ENCODE results near the gene TRAM2.

TRAM2 gene

DNA sequence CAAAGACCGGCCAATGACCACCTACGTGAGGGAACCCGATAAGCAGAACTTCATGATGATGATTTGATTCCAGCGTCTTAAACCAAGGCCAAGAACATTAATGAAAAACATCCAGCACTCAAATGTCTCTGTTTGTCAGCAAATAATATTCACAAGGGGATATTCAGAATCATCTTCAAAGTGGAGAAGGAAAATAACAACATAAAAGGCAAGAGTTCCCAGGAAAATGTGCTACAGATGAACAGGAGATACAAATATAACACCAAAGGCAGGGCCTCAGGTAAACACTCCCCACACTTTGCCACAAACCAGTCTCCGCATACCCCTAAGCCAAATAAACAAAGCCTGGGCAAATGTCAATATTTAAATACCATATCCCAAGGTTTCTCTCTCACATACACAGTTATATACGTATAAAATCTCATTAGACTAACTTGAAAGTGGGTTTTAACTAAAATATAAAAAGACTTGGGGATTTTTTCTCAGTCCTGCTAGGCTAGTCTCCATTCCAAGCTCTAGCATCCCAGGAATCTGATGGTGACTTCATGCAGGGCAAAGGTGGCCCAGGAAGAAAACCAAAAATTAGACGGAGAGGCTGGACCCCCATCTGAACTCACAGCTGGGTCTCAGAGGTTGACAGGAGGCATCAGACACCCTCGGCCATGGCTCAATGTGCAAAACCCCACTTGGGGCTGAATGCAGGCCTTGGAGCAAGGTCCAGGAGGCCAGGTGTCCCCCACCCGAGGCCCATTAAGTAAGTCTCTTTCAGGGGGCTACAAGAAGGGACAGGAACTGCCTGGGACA, 32.1 kb downstream of the TRAM2 start:
- DNase-seq, result no peak

DNA sequence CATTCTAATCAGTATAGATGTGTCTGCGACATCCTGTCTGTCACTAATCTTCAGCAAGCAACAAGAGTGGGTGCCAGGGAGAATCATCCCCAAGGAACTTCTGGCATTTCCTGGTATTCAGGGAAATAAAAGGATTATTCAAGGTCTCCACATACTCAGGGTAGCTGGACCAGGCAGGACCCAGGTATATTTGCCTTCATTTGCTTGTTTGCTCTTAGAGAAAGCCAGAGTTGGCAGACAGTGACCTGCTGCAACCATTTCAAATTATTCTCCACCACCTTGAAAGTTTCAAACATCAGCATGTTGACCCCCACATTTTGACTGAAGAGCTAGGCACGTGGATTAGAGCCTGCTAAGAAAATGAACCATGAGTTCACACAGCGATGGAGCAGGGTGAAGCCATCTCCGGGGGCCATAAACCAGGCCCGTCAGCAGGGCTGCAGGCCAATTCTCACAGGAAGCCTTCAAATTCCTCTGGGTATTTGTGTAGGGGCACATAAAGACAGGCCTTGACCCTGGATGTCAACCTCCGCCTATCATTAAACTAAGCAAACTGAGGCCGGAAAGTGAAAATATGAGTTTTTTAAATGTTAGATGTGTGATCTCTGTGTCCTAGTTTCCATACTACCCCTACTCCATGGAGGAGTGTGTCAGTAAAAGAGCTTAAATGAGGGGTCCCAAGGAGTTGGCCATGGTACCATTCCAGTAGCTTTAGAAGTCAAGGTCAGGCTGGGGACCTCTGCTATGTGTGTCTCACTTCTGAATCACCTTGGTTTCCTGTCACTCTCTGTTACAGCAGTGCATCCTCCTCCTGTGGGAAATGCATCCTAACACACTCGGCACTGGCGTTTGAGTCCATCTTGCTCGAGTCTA, 32.9 kb downstream of the TRAM2 start:
- no peak for DNase-seq

DNA sequence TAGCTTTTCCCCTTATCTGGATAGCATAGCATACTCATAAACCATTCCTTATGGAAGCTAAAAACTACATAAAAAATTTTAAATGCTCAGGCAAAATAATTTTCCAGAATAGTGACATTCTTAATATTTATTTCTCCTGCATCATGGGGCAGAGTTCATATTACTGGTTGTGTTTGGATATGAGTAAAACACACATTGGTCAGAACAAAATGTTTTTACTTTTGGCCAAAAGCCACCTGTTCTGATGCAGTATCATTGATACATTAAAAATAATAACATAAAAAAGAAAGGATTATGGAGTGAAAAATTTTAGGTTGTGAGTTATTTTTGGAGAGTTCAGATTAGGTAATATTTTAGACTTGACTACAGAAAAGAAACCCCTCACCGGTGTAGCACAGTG, 33.6 kb downstream of the TRAM2 start:
- no peak for DNase-seq

DNA sequence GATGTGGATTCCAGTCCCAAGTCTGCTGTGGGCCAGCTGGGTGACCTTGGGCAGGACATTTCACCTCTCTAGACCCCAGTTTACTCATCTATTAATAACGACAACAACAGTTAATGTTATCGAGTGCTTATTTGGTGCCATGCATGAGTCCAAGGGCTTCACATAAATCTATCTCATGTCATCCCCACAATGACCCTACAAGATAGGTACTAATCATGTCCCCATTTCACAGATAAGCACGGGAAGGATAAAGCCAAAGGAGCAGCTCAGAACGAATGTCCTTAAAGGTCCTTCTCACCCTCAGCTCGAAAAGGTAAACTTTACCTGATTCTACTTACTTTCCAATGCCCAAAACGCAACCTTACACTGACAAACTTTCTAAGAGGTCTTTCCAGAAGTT, 35.7 kb downstream of the TRAM2 start:
- DNase-seq, result no peak

DNA sequence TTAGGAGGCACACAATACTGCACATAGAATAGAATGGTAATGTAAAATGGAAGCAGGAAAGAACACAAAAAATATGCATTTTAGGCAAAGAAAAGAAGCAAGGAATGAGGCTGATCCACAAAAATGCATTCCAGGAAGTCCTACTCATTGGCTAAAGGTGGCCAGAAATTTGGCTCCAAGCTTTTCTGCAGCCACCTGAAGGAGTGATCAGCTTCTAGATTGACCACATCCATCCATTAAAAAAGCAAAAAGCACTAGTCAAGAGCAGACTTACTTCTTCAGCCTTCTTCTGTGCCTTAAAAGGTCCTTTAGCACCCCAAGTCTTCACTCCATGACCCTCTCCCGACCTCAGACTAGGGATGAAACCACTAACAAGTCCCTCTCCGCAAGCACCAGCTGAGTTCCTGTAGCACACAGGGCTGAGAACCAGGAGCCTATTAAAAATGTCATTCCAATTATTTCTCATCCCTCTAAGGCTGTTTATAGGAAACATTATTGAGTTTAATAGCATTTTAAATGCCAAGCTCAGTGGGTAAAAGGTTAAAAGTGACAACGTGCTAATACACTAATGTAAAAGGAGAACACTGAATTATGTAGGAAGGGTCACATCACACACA, 36.5 kb downstream of the TRAM2 start:
- no peak for DNase-seq

DNA sequence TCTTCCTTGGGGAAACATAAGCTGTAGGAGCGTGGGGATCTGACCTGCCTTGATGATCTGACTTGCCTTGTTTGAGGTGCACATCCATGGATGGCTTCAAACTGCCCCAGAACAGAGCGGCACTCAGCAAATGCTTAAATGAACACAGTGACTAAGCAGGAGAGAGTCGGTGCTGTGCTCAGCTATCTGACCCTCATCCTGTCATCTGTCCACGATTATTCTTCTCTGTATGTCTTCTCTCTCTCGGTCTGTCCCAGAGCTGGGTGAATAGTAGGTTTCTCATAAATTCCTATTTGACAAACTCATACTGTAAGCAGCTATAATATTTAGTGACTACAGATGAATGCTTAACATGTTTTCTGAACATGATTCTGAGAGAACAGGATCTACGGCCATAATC, 37.3 kb downstream of the TRAM2 start:
- DNase-seq, result no peak

DNA sequence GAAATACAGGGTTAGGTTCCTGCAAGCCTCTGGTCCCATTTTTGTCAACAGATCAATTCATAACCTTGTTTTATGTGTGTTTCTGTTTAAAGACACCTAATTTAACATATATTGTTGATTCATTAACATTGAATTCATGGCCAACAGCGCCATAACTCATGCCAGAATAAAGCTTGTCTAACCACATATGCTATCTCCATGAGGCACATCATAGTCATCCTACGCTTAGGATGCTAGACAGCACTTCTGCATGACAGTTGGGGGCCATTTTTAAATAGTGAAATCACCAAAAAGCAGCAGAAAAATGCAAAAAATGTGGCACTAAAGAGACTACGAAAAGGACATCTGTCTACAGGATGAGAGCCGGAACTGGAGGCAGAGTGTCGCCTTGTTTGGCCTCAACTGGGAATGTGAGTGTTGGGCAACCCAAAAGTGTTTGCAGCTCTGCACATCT, 37.9 kb downstream of the TRAM2 start:
- DNase-seq, result no peak

DNA sequence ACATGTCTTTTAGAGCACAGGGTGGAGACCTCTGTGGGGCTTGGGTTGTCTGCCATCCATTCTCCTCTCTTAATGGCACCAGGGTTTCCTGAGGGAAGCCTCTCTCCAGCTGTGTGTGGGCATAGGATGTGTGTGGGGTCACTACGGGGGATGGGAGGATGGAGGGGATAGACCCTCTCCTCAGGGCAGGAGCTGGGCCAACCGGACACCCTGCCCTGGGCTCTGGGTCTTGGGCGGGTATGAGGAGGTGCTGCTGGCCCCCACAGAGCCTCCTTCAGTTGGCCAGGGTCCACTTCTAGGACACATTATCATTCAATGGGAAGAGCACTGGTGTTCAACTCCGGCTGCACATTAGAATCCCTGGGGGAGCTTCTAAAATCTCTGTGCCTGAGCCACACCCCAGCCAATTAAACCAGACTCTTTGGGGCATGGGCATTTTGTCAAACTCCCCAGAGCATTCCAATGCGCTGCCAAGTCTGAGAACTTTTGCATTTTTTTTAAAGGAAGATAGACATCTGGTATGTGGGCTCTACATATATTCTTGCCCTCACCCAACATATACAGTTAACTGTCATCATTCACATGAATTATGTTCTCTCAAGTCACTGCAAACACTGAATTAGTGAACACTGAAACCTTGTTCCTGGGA, 38.5 kb downstream of the TRAM2 start:
- DNase-seq, result no peak

DNA sequence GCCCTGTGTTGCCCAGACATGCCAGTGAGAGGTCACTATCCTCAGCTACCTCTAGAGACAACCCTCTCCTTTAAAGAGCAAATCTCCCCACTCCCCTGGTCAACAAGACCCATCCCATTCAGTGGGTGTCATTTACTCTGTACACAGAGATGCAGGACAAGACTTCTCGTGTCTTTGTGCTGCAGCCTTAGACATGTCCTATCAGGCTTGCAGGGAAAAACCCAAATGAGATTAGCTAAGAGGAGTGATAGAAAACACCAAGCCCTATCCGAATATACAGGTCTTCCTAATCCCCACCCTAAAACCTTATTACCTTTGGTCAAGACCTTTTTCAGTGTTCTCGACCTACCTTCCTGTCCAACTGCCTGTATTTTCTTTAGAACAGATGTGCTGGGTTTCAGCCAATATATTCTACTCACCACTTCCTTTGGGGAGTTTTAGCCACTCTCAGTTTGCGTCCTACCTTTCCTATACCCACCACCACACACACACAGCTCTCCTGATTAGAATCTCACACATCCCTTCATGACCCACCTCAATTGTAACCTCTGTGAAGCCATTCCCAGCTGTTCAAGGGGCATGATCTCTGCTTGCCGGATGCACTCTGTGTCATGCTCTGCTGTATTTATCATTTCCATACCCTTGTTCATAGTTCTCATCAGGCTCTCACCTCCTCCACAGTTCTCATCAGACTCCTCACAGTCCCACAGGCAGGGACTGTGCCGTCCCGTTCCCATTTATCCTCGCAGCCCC, 39.7 kb downstream of the TRAM2 start:
- no peak for DNase-seq

DNA sequence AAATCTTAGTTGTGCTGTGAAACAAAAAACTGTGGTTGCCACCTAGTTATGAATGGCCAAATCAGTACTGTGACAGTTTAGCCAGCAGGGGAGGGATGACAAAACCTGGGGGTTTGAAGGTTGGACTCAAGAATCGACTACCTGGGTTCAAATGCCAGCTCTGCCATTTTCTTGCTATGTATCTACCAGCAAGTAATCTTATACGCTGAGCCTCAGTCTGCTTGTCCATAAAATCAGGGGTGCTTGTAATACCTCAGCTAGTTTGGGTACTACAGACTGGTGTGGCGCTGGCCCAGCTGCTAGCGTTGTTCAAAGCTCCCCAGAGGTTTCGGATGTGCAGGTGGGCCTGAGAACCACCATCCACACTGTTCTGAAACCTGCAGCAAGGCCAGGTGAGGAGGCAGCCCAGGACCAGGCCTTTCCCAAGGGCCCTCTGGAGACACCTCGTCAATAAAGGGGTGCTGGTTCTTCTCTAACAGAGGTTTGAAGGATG, 40.4 kb downstream of the TRAM2 start:
- DNase-seq, result no peak

DNA sequence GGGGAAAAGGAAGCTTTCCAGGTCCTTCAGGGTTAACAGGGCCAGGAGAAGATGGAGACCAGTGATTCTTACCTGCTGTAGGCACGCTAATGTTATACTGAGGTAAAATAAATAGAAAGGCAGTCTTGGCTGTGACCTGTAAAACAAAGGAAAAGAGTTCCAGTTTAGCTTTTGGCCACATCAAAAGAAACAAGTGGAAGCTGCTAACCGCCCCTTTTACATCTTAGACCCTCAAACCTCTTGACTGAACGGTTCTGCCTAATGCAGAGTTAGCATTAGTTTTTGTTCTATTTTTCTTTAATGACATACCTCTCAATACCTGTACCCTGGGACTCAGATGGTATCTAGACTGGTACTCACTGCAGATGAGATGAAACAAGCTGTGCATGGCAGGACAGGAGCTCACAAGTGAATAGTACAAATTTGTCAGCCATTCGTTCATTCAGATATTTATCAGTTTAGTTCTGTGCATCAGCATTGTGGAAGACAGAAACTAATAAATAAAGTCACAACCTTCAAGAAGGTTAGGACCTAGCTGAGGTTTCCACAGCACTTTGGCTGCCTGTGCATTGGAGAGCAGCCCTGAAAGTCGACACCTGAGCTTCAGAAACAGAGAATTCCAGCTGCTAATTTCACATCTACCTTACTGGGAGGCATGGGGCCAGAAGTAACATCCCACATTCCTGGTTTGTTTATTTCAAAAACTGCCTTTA, 41.0 kb downstream of the TRAM2 start:
- DNase-seq, result no peak

DNA sequence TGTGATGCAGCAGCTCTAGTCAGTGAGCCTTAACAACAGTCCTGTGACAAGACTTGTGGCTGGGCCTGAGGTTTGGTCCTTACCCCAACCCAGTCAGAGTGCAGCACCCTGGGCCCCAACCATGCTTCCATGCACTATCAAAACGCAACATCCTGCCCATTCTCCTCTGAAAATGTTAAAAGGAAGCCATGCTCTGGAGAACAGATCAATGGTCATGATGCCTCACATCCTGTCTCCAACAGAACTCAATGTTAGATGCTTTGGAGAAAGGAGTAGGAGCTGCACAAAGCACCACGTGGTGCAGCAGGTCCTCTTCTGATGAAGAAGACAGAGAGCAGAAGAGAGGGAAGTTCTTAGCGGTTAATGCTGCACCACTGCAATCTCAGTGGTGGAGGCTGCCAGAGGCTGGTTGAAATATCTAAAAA, 41.9 kb downstream of the TRAM2 start:
- DNase-seq, result no peak

DNA sequence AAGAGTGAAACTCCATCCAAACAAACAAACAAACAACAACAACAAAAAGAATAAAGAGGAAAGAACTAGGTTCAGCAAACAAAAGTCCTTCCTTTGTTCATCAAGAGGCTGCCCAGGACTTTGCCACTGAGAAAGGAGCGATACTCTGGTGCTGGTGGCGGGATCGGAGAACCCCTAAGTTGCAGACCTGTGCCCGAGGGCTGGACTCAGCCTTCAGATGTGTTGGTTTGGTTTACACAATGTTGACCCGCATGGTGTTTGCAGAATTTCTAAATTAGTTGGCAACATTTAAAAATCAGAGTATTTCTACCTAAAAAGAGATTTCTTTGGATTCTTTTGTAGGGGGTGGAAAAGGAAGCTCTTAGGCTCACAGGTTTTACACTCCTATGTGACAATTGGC, 42.5 kb downstream of the TRAM2 start:
- DNase-seq, result no peak

DNA sequence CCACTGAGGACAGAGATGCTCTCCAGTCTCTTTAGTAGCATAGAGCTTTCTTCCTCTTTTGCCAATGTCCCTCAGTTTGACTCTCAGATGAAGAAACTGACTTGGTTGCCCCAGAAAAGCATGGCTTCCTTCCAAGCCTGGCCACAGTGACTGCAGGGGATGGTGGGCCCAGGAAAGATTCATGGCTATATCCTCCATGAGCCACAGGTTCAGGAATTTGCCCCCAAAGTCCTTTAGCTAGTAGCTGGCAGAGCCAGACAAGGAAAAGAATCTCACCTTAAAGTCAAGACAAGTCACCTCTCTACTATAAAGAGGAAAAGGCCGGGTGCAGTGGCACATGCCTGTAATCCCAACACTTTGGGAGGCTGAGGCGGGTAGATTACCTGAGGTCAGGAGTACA, 43.4 kb downstream of the TRAM2 start:
- no peak for DNase-seq

DNA sequence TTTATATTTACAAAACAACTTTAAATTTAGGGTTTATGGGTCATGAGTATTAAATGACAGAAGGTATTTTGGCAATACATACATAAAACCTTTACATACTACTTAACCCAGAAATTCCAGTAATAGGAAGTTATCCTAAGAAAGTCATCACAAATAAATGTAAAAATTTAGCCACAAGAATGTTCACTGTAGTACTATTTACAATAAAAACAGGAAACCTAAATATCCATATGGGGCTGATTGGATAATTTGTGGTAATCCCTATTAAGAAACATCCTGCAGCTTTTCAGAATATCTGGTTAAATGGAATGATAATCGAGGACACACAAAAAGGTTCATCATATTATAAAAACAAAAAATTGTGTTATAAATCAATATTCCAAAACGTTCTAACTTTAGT, 44.4 kb downstream of the TRAM2 start:
- no peak for DNase-seq

DNA sequence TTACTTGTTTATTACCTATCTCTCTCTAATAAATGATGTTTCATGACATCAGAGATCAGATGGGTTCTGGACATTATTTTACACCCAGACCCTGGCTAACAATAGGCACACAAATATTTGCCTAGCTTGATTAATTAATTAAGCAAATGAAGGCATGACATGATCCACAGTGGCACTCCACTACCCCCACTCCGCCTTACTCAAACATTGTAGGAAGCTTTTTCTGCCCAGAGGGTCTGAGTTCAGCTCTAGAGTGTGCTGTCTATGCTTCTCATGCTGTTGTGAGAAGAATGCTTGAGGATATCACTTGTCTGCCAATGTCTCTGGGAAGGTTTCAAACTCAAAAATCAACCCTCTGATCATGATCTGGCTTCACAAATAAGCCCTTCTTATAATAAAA, 45.0 kb downstream of the TRAM2 start:
- DNase-seq, result no peak

DNA sequence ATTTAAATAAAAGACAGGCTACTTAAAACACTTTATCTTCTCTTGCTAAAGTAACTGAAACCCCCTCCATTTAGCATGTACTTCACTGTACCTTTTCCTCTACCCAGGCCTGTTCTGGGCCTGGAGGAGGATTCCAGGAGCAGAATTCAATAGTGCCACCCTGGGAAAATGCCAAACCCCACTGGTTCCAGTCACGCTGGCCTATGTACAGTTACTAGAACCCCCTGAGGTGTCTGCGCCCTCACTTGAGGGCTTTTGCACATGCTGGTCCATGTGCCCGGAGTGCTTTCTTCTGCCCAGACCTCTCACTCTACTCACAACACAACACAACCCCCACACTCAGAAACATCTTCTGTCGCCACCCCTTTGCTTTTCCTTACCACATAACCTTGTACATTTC, 45.5 kb downstream of the TRAM2 start:
- no peak for DNase-seq

DNA sequence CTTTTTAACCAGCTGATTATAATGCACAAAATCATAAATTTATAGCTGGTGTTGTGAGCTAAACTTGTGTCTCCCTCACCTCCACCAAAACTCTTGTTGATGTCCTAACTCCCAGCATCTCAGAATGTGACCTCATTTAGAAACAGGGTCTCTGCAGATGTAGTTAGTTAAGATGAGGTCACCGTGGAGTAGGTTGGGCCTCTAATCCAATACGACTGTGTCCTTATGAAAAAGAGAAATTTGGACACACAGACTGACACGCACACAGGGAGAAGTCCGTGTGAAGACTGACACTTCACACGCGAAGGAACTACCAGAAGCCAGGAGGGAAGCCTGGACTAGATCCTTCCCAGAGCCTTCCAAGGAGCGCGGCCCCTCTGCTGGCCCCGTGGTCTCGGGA, 46.5 kb downstream of the TRAM2 start:
- no peak for DNase-seq

DNA sequence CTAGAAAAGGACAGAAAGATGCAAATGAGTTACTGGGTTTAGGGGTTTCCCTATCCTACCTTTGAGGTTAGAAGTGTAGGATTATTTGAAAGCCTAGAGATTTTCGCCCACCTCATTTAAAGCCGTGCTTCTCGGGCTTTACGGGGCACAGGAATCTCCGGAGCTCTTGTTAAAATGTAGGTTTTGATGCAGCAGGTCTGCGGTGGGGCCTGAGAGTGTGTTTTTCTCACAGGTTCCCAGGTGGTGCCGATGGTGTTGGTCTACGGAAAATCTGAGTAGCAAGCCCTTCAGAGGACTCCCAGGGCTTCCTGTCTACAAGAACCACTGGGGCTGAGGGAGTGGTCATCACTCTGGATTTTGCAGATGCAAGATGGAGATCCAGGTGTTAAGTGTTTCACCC, 47.5 kb downstream of the TRAM2 start:
- no peak for DNase-seq

DNA sequence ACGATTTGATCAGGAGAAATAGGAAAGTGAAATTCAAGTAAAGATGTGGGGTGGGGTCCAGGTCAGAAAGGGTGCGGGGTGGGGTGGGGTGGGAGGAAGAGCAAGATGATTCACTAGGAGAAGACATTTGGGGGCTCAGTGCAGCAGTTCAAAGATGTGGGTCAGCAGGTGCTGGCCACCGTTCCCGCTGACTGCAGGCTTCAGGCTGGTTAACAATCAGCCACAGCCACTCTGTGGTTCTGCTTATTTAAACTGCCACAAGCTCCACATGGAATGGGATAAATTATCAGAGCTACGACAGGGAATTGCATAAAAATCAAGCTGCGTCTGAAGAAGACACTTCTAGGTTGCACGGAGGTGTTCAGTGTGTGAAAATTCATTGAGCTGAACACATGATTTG, 49.4 kb downstream of the TRAM2 start:
- no peak for DNase-seq

DNA sequence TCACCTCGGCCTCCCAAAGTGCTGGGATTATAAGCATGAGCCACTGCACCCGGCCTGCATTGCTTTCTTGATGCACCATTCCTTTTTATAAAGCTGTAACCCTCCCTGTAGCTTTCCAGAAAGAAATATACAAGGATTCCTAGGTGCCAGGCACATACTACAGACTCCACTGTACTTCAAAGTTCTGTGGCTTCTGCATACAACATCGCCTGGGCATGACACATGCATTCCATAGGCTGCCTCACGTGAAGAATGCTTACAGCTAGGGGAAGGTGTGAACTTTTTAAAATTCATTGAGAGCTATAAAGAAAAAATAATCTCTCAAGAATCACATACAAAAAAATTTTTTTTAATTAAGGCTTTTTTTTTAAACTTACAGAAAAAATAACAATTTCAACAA, 50.2 kb downstream of the TRAM2 start:
- no peak for DNase-seq

DNA sequence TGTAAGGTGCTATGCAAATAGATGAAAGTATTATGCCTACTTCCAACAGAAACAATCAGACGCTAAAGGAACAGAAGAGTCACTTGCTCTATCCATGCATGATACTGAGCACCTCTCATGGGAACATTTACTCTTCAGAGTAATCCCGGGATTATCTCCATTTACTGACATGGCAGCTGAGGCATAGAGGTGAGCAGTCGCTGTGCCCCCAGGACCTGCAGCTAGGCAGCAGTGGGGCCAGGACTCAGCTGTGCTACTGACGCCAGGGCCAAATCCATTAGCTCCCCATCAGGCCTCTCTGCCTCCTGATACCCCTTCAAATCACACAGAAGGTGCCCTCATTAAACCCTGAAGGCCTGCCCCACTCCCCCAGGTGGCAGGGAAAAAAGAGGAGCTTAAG, 51.9 kb downstream of the TRAM2 start:
- DNase-seq, result no peak

All from stimulated activated CD4-positive, alpha-beta T cell treated with anti-CD3 and anti-CD28 coated beads, Interleukin-12 subunit alpha, Interleukin-12 subunit beta, amount 100 ng/mL, for 4 hours (primary cell).